GM21390 (cell line): Measurements from ENCODE around the gene THRB.

Experiments
- ATAC-seq: cut with Tn5 transposase; IDR thresholded peaks from one replicate; pipeline ENCODE4 v1.9.1; 2021; ENCODE audit not compliant: unreplicated experiment

The THRB gene

DNA sequence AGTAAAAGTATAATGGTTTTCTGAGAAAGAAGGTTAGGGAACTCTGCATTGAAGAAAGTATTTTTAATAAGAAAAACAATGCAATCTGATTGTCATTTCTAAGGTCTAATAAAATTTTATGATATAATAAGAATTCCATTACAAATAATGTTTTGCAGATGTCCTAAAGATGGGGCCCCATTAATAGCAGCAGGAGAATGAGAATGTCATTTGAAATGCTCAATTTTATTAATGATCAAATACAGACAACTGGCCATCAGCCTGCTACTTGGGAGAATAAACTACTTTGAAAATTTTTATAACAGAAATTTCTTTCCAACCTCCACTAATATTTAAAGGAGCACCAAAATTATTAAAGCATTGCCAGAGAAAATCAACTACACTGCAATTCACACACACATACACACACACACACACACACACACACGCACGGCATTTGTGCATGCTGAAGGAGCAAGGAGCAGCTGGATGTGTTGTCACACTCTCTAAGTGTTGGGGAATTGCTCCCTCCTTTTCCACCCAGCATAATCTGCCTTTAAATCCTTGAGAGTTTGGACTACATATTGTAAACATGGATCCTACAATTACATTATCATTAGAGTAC is 109.5 kb downstream of the THRB start:
- no peak for ATAC-seq

DNA sequence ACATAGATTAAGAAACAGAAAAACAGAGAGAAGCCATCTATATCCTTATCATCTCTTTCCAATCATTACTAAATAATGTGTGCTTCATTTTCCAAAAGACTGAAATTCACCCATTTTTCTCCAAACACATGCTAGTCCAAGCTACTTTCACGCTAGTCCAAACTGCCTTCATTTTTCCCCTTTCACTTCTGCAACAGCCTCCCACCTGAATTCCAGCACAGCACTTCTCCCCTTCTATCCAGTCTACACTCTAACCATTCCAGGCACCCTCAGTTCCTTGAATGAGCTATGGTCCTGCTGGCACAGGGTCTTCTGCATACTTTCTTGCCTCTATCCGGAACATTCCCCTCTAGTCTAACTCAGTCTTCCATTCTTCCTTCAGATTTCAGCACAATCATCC is 112.0 kb downstream of the THRB start:
- no peak for ATAC-seq

DNA sequence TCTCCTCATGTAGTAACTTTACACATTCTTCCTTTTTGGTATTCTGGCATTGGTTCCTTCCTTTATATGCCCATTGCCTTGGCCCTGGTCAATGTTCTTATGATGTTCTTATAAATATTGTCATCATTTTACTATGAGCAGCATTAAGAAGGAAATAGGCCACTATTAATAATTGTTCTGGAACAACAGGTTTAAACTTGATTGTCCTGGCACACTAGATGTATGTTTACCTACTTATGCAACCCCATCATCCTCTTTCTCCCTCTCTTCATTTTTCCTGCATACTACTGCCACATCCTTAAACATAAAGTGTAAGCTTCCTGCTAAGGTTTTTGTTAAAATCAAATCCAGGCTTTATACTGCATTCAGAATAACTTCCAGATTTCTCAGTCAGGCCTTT is 114.7 kb downstream of the THRB start:
- no peak for ATAC-seq

DNA sequence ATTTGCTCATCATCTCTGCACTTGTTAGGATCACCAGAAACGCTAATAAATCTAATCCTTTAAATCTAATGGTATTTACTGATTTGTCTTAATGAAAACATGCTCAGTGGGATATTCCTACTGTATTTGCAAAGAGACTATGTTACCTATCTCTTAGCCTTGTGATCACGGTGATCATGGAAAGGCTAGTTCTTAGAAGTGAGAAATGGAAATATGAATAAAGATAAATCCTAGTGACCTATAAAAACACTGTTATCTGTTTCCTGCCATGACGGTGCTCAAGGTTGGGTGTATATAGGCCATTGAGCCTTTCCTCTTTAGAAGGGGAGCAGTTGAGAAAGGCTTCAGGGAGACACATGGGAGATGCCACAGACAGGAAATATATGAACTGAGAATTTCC is 116.3 kb downstream of the THRB start:
- ATAC-seq = no peak

DNA sequence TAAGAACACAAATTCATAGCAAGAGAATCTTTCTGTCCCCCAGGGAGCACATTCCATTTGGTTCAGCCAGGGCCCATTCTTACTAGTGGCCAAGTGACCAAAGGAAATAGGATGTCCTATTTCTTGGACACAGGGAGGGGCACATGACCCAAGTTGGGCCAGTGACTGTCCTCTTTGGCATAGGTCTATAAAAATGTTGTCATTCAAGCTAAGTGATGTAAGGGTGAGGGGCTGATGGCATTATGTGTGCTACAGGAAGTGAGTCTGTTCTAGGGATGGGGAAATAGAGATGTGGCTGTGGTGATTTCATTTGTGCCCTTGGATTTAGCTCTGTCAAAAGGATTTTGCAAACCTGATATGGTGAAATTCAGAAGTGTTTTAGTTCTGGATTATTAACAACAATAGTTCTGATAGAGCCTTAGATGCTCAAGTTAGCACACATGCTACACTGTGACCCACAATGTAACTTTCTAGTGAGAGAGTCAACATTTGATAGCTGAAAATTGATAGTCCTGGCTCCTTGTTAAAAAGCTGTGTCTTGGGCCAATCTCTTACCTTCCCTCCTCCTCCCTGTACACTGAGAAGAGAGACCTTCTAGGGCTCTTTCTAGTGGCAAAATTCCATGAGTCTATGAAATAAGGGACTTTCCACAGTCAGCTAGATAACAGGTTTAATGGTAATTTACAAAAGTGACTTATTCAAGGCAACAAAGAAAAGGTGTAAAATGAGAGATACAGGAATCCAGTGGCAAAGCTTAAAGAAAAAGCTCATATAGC is 117.2 kb downstream of the THRB start:
- ATAC-seq = no peak

DNA sequence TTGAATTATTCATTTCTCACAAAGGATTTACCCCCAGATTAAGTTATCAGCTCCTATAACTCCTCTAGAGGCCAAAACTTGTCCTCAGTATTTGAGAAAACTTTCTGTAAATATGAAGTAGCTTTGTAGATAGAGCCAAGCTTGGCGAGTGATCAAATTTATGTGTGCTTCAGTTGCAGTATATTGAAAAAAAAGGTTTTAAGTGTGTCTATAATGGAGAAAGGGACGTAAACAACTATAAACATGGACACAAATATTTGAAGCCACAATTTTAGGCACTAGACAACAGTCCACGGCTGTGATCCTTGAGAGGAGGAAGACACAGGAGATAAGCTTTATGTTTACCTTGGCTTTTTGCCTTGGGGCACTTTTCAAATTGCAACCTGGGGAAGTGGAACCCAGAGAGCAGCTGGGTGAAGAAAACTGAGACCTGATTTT is 118.7 kb downstream of the THRB start:
- no peak for ATAC-seq

DNA sequence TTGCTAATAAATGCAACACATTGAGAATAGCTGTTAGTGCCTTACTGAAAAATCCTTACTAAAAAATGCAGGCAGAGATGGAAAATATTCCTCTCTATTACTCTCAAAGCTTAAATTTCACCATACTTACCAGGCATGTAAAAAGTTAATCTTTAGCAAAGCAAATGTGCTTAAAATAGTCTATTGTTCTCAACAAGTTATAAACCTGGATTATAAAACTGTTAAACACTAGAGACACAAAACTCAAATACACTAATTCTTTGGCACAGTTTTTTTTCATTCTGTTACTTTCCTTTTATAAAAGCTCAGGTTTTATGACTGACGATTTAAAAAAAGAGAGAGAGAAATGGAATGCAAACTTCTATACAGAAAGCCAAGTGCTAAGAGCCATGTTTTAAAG is 119.8 kb downstream of the THRB start:
- no peak for ATAC-seq

DNA sequence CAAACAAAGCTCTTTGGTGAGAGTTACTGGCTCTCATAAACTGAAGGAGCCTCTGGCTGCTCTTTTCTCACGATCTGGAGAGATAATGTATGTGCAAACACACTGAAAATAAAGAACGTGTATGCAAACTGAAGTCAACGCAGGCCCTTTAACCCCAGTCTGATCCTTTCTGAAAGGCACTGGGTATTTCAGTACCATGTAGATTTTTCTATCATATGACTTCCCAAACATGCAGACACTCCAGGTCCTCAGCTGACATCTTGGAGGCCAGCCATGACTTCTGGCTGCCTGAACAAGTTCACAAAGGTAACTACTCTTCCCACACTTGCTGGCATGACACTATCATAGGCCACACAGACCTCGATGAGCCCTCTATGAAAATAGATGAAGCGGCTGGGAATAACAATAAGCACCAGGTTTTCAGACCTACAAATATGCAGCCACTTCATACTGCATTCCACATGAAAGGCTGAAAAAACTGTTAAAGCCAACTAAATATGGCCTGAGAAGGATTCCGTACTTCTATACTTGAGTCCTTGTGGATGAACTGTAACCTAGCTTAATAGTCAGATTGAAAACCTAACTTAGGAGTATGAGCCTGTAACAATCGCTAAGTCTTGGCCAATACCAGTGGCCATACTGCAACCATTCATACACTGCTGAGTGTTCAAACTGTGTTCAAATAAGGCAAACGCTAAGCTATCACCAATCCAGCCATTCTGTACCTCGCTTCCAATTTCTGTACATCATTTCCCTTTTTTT is 121.3 kb downstream of the THRB start:
- ATAC-seq = no peak

DNA sequence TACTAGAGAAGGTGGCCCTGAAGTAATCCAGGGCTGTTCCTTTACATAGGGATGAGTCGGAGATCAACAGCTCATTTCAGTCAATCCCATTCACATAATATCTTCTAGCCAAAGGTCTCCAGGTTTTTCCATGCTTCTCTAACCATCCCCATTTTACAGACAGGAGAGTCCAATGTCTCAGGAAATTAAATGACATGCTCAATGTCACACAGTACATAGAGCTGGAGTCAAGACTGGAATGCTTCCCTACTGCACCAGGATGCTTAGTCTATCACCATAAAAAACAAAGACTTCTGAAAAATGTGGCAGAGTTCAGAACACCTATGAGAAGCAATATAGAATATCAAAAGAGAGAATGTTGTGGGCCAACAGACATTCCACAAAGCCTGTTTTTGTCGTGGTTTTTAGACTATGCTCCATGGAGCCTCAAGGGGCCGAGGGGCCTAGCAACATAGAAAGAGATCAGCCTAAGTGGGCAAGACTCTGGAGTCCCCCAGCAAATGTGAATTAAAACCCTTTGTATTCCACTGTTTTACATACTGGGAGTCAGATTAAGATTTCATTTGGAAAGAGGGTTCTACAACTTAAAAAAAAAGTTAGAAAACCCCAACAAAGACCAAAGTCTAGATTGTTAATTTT is 122.0 kb downstream of the THRB start:
- no peak for ATAC-seq

DNA sequence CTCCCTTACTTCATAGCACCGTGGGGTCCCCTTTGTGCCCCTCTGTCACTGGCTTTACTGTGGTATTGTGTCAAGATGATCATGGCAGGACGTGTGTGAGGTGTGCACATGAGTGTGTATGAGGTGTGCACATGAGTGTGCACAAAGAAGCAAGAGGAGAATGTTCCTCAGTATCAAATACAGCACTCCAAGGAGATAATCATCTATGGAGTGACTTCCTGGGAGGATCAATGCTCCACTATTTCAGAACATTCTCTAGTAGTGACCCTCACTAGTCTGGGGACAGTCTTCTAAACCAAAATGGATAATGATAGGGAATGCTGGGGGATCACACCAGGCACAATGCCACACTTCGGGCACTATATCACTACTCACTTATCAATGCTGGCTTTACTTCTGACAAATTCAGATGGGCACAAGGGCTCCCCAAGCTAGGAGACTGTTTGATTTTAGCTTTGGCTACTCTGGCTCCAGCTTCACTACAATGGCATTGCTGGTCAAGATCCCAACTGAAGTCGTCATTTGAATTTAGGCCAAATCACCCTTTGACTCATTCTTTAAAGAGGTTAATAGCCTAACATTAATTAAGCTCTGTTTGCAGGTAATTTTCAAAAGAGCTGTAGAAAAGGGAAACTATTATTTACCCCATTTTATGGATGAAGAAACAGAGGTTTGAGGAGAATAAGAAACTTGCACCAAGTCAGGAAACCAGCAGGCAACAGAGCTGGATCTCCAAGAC is 124.1 kb downstream of the THRB start:
- no peak for ATAC-seq

DNA sequence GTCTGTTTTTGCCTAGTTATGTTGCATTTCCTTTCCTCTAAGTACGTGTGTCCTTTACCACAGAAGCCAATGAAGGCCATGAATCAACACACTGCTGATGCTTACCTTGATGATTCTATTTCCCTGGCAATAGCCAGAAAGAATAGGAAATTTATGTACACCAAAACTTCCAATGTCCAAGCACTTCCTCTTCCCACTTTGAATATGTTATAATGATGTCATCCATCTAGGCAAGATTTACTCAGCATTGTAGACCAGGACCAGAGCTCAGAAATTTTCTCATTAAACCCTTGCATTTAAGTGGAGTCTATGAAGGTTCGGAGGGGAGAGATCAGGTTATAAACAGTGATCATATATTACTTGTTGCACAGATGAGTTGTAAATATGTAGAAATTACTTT is 126.0 kb downstream of the THRB start:
- ATAC-seq = no peak

DNA sequence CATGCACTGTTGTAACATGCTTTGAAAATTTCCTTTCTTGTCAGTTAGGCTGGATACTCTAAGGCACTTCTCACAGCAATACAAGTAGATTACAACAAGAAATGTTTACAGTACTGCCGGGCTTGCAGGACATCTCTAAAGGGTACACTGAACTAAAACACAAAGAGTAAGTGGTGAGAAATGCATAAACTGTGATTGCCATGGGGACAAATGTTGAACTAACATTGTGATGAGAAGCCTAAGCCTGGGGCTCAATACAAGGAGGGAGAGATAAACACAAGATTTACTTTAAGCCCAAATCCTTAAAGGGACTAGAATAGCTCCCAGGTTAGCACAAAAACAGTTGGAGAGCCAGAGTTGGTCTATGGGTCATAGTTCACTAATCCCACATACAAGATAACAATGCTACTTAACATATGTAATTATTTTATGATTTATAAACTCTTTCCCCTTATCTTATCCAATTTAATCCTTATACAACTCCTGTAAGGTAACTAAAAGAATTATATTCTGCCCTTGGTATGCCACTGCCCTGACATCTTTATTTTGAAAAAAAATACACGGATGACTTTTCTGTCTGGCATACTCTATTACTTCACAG is 126.9 kb downstream of the THRB start:
- no peak for ATAC-seq

DNA sequence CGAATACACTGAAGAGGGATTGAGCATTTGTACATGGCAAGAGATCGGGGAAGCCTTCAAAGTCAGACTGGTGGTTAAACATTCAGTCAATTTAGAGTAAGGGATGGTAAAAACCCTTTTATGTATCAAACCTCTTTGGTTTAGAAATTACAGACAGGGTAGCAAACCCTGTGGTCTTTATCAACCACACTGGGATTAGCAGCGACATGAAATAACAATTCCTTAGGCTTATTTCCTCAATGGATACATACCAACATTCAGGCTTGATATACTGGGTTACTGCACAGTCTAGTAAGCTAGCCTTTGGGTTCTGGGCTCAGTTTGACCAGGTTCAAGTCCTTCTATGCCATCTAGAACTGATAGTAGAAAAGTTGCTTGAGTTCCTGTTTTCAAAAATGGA is 127.4 kb downstream of the THRB start:
- ATAC-seq = no peak

DNA sequence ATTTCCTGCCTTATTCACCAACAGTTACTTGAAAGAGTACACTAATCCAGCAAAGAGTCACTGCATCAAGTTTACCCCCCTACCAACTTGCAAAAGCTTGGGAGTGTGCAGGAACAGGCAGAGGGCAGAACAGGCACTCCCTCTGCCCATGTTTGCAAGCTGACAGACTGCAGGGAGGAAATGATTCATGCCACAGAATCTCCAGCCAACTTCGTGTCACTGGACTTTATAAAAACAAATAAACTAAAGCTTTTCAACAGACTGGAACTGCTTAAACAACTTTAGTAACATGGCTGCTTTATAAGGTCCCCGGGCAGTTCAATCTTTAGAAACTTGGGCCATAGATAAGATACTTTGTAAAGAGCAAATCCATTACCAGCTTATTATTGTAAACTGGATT is 129.5 kb downstream of the THRB start:
- ATAC-seq = no peak

DNA sequence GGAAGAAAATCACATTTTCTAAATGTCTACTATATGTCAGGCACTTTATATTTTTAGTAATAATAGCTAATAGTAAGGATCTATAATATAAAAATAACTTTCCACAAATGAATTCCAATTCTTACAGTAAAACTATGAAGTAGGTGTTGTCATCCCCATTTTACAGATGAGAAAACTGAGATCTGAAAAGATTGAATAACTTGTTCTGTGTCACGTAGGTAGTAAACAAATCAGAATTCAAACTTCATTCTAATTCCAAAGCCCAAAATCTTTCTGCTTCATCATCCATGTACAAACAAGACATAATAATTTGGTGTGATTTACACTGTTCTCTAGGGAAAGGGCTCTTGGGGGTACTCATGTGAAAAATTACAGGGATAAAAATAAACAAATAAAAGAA is 130.3 kb downstream of the THRB start:
- no peak for ATAC-seq

DNA sequence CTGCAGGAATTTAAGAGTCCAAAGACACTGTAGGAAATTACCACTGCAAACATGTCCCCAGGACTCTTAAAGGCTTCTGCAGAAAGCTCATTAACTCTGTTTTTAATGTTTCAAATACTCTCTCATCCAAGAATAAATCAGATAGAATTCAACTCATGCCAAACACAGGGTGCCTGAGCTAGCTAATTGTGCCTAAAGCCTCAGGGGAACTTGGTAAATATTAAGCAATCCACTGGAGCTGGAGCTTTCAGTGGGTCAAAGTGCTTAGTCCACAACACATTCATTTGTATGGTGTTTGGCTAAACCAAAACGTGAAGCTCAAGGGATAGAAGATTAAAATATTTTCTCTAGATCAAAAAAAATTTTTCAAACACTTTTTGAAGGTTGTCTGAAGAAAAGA is 131.4 kb downstream of the THRB start:
- ATAC-seq = no peak

DNA sequence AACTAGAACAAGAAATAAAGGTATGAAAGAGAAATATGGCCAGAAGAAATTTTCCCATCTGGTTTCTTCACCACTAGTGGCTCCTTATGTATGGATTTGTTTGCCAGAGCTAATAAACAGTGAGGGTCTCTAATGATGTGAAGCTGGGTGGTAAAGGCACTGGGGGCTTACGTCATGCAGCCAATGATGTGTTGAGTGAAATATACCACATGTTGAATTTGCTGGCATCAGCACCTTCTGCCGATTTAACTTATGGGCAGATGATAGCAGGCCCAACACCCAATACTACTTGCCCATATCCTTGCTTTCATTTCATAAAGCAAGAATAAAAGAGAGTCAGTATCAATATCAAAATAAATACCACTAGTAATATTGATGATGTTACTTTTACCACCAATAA is 133.0 kb downstream of the THRB start:
- ATAC-seq = no peak

DNA sequence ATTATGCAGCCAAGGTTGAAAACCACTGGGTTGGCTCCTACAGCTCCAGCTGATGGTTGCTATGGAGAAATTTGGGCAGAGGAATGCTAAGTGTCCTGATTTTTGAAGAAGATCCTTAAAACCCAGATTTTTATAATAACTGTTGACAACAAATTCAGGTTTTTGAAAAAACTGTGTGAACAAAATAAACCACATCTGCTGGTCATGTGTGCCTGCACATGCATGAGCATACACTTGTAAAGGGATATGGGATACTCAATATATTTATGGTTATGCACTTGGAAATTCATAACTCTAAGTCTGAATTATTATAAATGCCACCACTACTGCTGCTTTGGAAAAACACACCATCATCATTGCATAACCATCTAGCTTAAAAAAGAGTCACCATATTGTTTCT is 133.7 kb downstream of the THRB start:
- no peak for ATAC-seq

DNA sequence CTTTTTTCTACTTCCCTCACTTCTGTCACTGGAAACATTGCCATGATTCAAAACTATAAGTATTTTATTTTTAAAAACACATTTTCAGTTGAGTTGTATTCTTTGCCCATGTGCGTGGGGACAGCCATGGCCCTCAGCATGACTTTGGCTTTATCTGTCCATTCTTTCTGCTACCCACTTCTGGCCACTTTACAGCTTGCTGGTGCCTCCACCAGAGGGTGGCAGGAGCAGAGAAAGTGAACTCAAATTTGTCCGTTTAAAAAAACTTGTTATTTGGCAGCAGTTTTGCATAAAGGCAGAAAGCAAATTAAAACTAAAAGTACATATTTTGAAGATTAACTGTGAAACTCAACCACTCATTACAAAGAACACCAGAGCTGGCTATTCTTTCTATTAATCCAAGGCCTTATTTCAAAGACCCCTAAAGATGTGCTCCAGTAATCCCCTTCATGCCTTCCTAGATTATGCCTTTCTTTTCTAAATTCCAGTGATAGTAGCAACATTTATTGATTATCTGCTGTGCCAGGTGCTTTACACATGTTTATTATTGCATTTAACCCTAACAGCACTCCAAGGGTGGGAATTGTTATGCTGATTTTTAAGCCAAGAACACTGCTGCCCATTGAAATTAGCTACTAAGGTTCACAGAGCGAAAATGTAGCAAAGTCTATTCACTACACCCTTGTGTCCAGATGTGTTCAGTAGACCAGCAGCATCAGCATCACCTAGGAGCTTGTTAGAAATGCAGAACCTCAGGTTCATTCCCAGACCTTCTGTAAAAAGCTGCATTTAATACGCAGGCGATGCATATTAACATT is 134.8 kb downstream of the THRB start:
- ATAC-seq = no peak

DNA sequence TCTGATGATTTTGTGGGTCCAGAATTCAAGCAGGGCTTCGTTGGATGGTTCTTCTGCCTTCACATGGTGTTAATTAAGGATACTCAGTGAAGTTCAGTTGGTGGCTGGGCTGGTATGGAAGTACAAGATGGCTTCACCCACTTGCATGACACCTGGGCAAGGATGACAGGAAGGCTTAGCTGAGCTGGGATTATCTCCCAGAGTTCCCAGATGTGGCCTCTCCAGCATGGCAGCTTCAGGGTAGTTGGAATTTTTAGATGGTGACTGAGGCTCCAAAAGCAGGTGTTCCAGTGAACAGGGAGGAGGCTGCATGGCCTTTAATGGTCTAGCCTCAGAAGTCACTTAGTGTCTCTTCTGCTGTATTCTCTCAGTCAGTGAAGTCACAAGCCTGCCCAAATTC is 135.5 kb downstream of the THRB start:
- no peak for ATAC-seq
